H9 (cell line): Measurements from ENCODE around the gene MALT1. TPM values are rescaled to one million over a fixed set of nuclear protein-coding genes. Genes with fewer than 3 reads are reported as not detected.

ENCODE experiments used
- DNase-seq: peaks from one replicate; pipeline ENCODE4 v3.0.0-alpha.2; 2017
- H2AFZ ChIP-seq: one replicate; pipeline ENCODE4 v1.6.1; 2013; ENCODE audit warnings: mild to moderate bottlenecking, low read length, control low read depth, moderate library complexity
- H2AK5ac ChIP-seq: 2 replicates; pipeline ENCODE4 v1.6.1; 2013; ENCODE audit warnings: low read length, control low read depth, mixed read lengths; ENCODE audit not compliant: insufficient read length
- H2BK120ac ChIP-seq: one replicate; pipeline ENCODE4 v1.6.1; 2013; ENCODE audit warnings: low read depth, mild to moderate bottlenecking, low read length, control low read depth, inconsistent platforms; ENCODE audit not compliant: poor library complexity, severe bottlenecking
- H2BK12ac ChIP-seq: 2 replicates; pipeline ENCODE4 v1.6.1; 2013; ENCODE audit warnings: low read length, control low read depth, mixed read lengths, low read depth; ENCODE audit not compliant: insufficient read length
- H2BK15ac ChIP-seq: 2 replicates; pipeline ENCODE4 v1.6.1; 2013; ENCODE audit warnings: low read depth, low read length, control low read depth
- H2BK20ac ChIP-seq: one replicate; pipeline ENCODE4 v1.6.1; 2013; ENCODE audit warnings: low read depth, mild to moderate bottlenecking, low read length, control low read depth, inconsistent platforms; ENCODE audit not compliant: poor library complexity, severe bottlenecking
- H2BK5ac ChIP-seq: 2 replicates; pipeline ENCODE4 v1.6.1; 2013; ENCODE audit warnings: low read length, control low read depth, mixed read lengths; ENCODE audit not compliant: insufficient read length
- H3K14ac ChIP-seq: 2 replicates; pipeline ENCODE4 v1.6.1; 2013; ENCODE audit warnings: low read length, control low read depth; ENCODE audit not compliant: insufficient read depth
- H3K18ac ChIP-seq: 2 replicates; pipeline ENCODE4 v1.6.1; 2013; ENCODE audit warnings: low read depth, mild to moderate bottlenecking, mixed read lengths, low read length, control low read depth; ENCODE audit not compliant: insufficient read length
- H3K23ac ChIP-seq: 2 replicates; pipeline ENCODE4 v1.6.1; 2013; ENCODE audit warnings: low read length, control low read depth, mixed read lengths, low read depth; ENCODE audit not compliant: insufficient read length
- H3K23me2 ChIP-seq: 2 replicates; pipeline ENCODE4 v1.6.1; 2013; ENCODE audit warnings: low read depth, mild to moderate bottlenecking, mixed read lengths, low read length, control low read depth; ENCODE audit not compliant: insufficient read length, poor library complexity, severe bottlenecking
- H3K27ac ChIP-seq: 2 replicates; pipeline ENCODE4 v1.5.1; 2013; ENCODE audit warnings: low read length, control low read depth, mixed read lengths, low read depth; ENCODE audit not compliant: insufficient read length
- H3K27me3 ChIP-seq: 2 replicates; pipeline ENCODE4 v1.6.1; 2013; ENCODE audit warnings: low read length, control low read depth, inconsistent platforms; ENCODE audit not compliant: insufficient read depth
- H3K4ac ChIP-seq: 2 replicates; pipeline ENCODE4 v1.6.1; 2013; ENCODE audit warnings: low read depth, mild to moderate bottlenecking, control low read depth, inconsistent platforms, low read length, moderate library complexity
- H3K4me1 ChIP-seq: 2 replicates; pipeline ENCODE4 v1.6.1; 2013; ENCODE audit warnings: low read length, control low read depth, inconsistent platforms; ENCODE audit not compliant: insufficient read depth
- H3K4me2 ChIP-seq: 2 replicates; pipeline ENCODE4 v1.6.1; 2013; ENCODE audit warnings: low read length, control low read depth, mixed read lengths; ENCODE audit not compliant: insufficient read length, insufficient read depth
- H3K56ac ChIP-seq: 2 replicates; pipeline ENCODE4 v1.6.1; 2013; ENCODE audit warnings: low read depth, mild to moderate bottlenecking, mixed read lengths, low read length, control low read depth; ENCODE audit not compliant: insufficient read length
- H3K79me1 ChIP-seq: 2 replicates; pipeline ENCODE4 v1.6.1; 2013; ENCODE audit warnings: low read depth, mild to moderate bottlenecking, moderate library complexity, low read length, control low read depth, inconsistent platforms; ENCODE audit not compliant: insufficient read depth, poor library complexity, severe bottlenecking
- H3K79me2 ChIP-seq: 2 replicates; pipeline ENCODE4 v1.6.1; 2013; ENCODE audit warnings: low read length, control low read depth, inconsistent platforms; ENCODE audit not compliant: insufficient read depth
- H3K9ac ChIP-seq: 2 replicates; pipeline ENCODE4 v1.6.1; 2013; ENCODE audit warnings: low read length, control low read depth, mixed read lengths; ENCODE audit not compliant: insufficient read length; ENCODE audit errors: extremely low read depth
- H3K9me3 ChIP-seq: one replicate; pipeline ENCODE4 v1.6.1; 2013; ENCODE audit warnings: low read depth, low read length, inconsistent platforms; ENCODE audit not compliant: control insufficient read depth
- H3T11ph ChIP-seq: one replicate; pipeline ENCODE4 v1.6.1; 2013; ENCODE audit warnings: mild to moderate bottlenecking, low read length, control low read depth, inconsistent platforms
- H4K20me1 ChIP-seq: one replicate; pipeline ENCODE4 v1.6.1; 2013; ENCODE audit not compliant: control insufficient read depth, insufficient read length, insufficient read depth
- H4K5ac ChIP-seq: 2 replicates; pipeline ENCODE4 v1.6.1; 2013; ENCODE audit warnings: low read depth, mild to moderate bottlenecking, mixed read lengths, low read length, control low read depth; ENCODE audit not compliant: insufficient read length
- H4K8ac ChIP-seq: replicated peaks from 2 replicates; pipeline ENCODE4 v1.6.1; 2013; ENCODE audit warnings: low read length, control low read depth, mixed read lengths, low read depth; ENCODE audit not compliant: insufficient read length
- H4K91ac ChIP-seq: 2 replicates; pipeline ENCODE4 v1.6.1; 2013; ENCODE audit warnings: low read depth, mild to moderate bottlenecking, moderate library complexity, mixed read lengths, low read length, control low read depth; ENCODE audit not compliant: insufficient read length
- H3K27ac Mint-ChIP-seq, 3 experiments: 2 replicates in 2 of 3; 3 replicates in 1 of 3; pipeline ENCODE4 v1.8.0; 2020 to 2021; ENCODE audit warnings: mixed read lengths in 3 of 3, mild to moderate bottlenecking in 1 of 3, moderate library complexity in 1 of 3
- H3K27me3 Mint-ChIP-seq: 2 replicates; pipeline ENCODE4 v1.8.0; 2021; ENCODE audit warnings: low read depth, mild to moderate bottlenecking, moderate library complexity, mixed read lengths
- H3K36me3 Mint-ChIP-seq, 3 experiments: 2 replicates in 2 of 3; 3 replicates in 1 of 3; pipeline ENCODE4 v1.8.0; 2020 to 2021; ENCODE audit warnings: low read depth in 3 of 3, mixed read lengths in 3 of 3; ENCODE audit not compliant: insufficient read depth in 1 of 3
- H3K4me1 Mint-ChIP-seq, 2 experiments: 2 replicates each; pipeline ENCODE4 v1.8.0; 2020; ENCODE audit warnings: mixed read lengths in 2 of 2
- H3K4me3 Mint-ChIP-seq, 2 experiments: 2 replicates in 1 of 2; 3 replicates in 1 of 2; pipeline ENCODE4 v1.8.0; 2020 to 2021; ENCODE audit warnings: mild to moderate bottlenecking in 2 of 2, mixed read lengths in 2 of 2, moderate library complexity in 1 of 2
- H3K9me3 Mint-ChIP-seq, 2 experiments: 2 replicates in 1 of 2; 3 replicates in 1 of 2; pipeline ENCODE4 v1.8.0; 2020; ENCODE audit warnings: mild to moderate bottlenecking in 2 of 2, mixed read lengths in 2 of 2, moderate library complexity in 1 of 2
- CTCF ChIP-seq: fragments of 200-600 bp; sonication (generic); conservative IDR thresholded peaks from 3 replicates; pipeline ENCODE4 v1.8.0; 2021; ENCODE audit warnings: antibody characterized with exemption, mild to moderate bottlenecking
- WGBS: extraction: QIAGEN DNeasy Blood & Tissue Kit; methylation state at CpG from one replicate; pipeline ENCODE4 v1.1.7; 2013; ENCODE audit warnings: missing lambda C conversion rate, low lambda C conversion rate, mixed read lengths; ENCODE audit not compliant: insufficient read length; ENCODE audit errors: extremely low coverage; 5-methylcytosine and 5-hydroxymethylcytosine counted together
- total RNA-seq: library from RNA; stranded (reverse); gene quantifications from 2 replicates; pipeline ENCODE4 v1.2.1, GENCODE V29; 2021

The MALT1 gene
- total RNA-seq, 1 experiment from 2014 or later = 18.1 TPM

GRCh38 chr18:58654896-58655614 lies 16.2 kb upstream of the MALT1 start:
- WGBS = no CpG with 5 or more reads among the region's 6 CpGs
- H2BK15ac ChIP-seq = no peak overlapping the region
- no peaks in the 10 kb centered on the region for H3K27me3 ChIP-seq

More at GRCh38 chr18:58654896-58655614, 16.2 kb upstream of the MALT1 start:
- H2AK5ac ChIP-seq = no peak overlapping the region
- no peak for DNase-seq
- H2AFZ ChIP-seq = no peak overlapping the region
- H3K23ac ChIP-seq = no peak overlapping the region
- H4K91ac ChIP-seq = no peak overlapping the region
- Mint-ChIP-seq H3K27me3 (no peaks in the 10 kb centered on the region), H3K4me3 (no peak overlapping the region), H3K36me3 (peaks cover 0 to 2% (median 0%) of the 10 kb centered on the region in 3 experiments; a peak in 1 of 7 replicates), H3K27ac (no peak overlapping the region), H3K4me1 (peaks cover 8 to 9% of the 10 kb centered on the region in 2 experiments; a peak in 1 of 4 replicates), H3K9me3 (no peaks in the 10 kb centered on the region; a peak in 1 of 5 replicates)
- H3K4me2 ChIP-seq = no peak overlapping the region
- no peak overlapping the region for H3T11ph ChIP-seq
- no peak overlapping the region for H4K8ac ChIP-seq
- H3K14ac ChIP-seq = no peak overlapping the region
- no peak overlapping the region for H2BK20ac ChIP-seq
- no peak overlapping the region for H3K18ac ChIP-seq
- no peaks in the 10 kb centered on the region for H3K79me1 ChIP-seq
- no peaks in the 10 kb centered on the region for H3K79me2 ChIP-seq
- H3K4me1 ChIP-seq = no peaks in the 10 kb centered on the region
- no peak overlapping the region for H4K5ac ChIP-seq
- no peak overlapping the region for H2BK12ac ChIP-seq
- H3K4ac ChIP-seq = no peak overlapping the region
- H3K9ac ChIP-seq = no peak overlapping the region
- H3K56ac ChIP-seq = no peak overlapping the region
- H2BK5ac ChIP-seq = no peak overlapping the region
- TF ChIP-seq CTCF = no peak
- no peaks in the 10 kb centered on the region for H4K20me1 ChIP-seq
- H3K27ac ChIP-seq = no peak overlapping the region
- H3K9me3 ChIP-seq = no peaks in the 10 kb centered on the region
- no peaks in the 10 kb centered on the region for H3K23me2 ChIP-seq
- H2BK120ac ChIP-seq = no peak overlapping the region
